ENCODE measurements around the gene SMCP.
A peak's percentile ranks its signal among the peaks of the same experiment; 100 is the strongest.

Gene SMCP

GRCh38 chr1:152878042-152878441 is at the start of gene SMCP:
TSS of gene SMCP (plus strand) at chr1:152878322. CDS start at chr1:152884423, 6,101 bp downstream.
- no peak for DNase-seq (ENCODE audit: low read depth in 2 of 2)

DNA sequence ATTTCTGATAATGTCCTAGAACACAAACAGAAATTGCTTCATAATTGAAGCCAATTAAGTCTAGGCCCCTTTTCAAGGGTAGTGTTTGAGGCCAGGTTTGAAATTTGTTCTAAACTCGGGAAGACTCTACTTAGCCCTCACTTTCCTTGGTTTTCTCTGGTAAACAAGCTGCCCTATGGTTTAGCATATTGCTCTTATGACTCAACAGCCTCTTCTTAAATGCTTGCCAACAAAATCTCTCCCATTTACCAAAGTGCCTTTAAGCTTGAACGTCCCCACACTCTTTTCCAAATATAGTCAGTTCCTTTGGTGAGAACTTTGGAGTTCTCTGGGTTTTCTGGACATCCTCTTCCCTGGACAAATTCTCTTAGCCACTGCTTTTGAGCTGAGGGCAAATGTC is 41.3 kb upstream of the SMCP start:
- DNase-seq (ENCODE audit: low read depth in 2 of 2), result no peak

- no peak for DNase-seq (ENCODE audit: low read depth in 2 of 2)
These were observed 35.6 kb upstream of the SMCP start, which contains the start of gene LCE6A for GRCh38 chr1:152842556-152842955. TSS of gene LCE6A (plus strand) at chr1:152842856. CDS start at chr1:152843521, 665 bp downstream.

DNA sequence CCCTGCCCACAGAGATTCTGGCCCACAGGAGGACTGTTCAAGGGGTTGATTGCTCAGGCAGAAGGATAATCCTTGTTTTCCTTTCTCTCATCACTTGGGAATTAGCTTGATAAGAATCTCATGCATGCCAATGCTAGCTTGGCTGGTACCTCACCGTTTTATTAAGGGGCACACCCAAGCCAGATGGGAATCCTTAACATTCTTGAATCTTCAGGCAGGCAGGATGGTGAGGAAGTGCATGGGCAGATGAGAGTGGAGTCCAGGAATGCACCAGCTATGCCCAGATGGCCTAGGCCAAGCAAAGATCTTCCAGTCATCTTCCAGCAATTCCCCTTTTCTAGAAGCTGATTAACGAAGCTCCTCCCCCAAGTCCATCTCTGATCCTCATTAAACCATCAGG is 22.5 kb upstream of the SMCP start:
- DNase-seq (ENCODE audit: low read depth in 2 of 2), result no peak

DNA sequence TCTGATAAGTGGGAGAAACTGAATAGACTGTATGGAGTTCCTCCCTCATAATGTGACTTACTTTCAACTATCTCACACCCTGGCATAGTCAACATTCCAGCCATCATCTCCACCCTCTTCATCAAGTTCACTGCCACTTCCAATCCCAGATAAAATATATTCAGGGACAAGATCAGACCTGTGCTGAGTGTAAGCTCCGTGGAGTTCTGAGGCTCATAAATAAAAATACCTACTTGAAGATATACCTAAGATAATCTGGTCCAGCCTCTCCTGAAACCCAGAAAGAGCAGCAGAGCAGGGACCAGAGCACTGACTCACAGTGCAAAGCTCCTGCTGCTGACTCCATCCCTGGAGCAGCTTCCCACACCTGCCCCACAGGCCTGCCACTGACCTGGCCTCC is 20.1 kb upstream of the SMCP start:
- DNase-seq (ENCODE audit: low read depth in 2 of 2), result no peak

- no peak for DNase-seq (ENCODE audit: low read depth in 2 of 2)
These were observed 18.4 kb upstream of the SMCP start, which contains the start of gene LCE7A for GRCh38 chr1:152859696-152860095. TSS of gene LCE7A (plus strand) at chr1:152859996. CDS start at chr1:152860698, 702 bp downstream.

DNA sequence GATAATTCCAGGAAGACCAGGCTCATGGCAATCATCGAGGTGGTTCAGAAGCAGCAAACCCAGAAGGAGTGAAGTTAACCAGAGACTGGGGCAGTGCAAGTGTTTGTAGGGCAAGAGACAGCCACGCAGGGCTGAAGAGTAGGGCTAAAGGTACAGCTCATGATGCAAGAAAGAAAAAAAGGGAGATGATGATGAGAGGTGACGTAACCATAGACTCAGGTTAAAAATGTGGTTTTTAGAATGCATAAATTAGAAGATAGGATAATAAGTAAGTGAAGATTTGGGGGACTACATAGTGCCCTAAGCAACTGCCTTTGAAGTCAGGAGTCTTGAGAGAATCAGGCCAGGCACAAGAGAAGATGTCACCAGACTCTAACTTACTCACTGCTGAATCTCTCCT is 18.0 kb upstream of the SMCP start:
- DNase-seq (ENCODE audit: low read depth in 2 of 2), result no peak

DNA sequence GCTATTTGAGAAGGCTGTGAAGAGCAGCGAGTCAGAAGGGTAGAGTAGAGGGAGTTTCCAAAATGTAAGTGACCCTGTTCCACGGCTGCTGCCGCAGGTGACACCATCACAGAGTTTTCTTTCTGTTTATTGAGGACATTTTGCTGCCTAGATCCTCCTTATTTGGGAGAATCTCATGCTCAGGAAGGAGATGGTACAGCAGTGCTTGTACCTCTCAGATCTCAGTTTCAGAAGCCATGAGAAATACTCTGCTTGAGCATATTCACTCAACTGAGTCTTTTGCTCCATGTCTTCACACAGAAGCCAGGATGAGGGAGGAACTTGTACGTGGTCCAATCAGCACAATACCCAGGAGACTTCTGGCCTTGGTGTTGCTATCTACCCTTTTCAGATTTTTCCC is 16.7 kb upstream of the SMCP start:
- no peak for DNase-seq (ENCODE audit: low read depth in 2 of 2)

DNA sequence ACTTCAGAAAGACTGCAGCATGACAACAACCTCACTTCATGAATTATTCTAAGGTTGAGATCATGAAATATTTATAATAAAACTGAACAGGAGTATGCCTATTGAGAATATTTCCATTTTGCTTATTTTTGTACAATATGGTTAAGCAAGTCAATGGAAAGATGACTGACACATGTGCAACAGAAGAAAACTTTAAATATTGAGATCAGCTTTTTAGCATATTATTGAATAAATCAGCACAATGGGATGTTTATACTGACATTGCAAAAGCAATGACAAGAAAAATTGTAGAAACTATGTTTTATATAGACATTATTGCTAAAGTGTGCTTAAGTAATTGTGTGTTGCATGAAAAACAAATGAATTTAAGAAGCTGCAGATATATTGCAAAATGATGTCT is 13.7 kb upstream of the SMCP start:
- no peak for DNase-seq (ENCODE audit: low read depth in 2 of 2)

DNA sequence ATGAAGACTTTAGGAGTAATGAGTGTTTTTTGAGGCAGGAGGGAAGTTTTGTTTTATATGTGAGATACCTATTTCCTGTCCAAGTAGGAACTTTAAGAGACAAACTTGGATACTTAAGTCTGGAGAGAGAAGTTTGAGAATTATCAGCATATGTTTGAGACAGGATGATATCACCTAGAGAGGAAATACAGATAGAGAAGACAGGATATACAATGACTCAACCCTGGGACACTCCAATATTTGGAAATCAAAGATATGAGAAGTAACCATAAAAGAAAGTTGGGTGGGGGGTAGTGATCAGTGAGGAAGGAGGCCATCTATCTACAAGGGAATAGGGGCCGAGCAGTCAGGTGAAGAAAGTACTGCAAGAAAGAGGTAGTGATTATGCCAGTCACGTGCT is 11.8 kb upstream of the SMCP start:
- no peak for DNase-seq (ENCODE audit: low read depth in 2 of 2)

DNA sequence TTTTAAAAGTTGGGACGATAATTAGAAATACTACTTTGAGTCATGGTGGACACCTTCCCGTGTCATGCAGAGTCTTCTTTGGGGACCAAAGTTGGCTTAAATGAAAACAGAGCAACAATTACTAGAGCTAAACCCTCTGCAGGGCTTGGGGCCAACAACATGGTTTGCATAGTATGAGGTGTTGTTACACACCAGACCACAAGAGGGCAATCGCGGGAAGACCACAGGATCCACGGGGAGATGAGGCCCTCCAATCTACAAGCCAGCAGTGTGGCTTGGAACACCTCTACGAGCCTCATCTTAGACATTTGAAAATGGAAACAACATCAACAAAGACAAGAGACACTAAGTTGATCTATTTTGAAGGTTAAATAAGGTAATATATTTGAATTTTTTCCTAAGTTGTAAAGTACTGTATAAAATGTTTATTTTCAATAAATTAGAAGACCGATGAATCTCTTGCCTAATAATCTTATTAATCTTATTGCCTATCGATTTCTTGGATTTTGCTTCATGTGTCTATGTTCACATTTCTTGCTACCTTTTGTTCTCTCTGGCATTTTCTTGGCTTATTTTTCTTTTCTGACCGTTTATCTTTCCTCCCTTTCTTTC is 8.2 kb upstream of the SMCP start:
- peak; percentile 4 to 27 for DNase-seq (ENCODE audit: low read depth in 2 of 2)

- DNase-seq (ENCODE audit: low read depth in 2 of 2), result no peak
These were observed 7.0 kb upstream of the SMCP start for GRCh38 chr1:152870831-152871730.

DNA sequence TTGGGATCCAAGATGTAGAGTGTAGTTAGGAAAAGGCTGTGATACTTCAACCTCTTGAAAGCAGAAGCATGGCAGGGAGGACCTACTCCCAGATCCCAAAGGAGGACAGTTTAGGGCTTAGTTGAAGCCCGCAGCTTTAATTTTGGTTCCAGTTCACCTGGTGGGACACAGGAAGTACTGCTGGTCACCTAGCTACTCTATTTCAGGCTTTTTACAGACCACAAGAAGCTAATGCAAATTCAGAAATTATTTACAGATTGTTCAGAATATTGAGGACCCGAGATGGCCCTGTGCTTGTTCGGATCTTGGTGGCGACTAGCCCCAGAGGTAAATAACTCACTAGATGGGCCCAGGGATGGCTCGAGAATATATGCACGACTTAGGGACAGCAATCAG is 6.4 kb upstream of the SMCP start:
- DNase-seq (ENCODE audit: low read depth in 2 of 2), result no peak

DNA sequence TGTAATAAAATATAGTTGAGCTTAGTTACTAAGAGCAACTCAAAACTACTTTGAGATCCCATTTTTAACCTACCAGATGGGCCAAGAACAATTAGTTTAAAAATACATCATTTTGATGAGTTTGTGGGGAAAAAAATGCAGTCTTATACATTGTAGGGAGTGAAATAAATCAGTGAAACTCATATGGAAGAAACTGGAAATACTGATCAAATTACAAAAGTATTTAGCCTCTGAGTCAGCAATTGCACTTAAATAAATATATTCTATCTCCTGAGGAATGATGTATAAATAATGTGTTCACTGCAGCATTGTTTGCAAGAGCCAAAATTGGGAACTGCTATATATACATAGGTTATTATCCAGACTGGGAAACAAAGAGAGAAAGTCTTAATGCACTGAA is 4.6 kb upstream of the SMCP start:
- no peak for DNase-seq (ENCODE audit: low read depth in 2 of 2)

DNA sequence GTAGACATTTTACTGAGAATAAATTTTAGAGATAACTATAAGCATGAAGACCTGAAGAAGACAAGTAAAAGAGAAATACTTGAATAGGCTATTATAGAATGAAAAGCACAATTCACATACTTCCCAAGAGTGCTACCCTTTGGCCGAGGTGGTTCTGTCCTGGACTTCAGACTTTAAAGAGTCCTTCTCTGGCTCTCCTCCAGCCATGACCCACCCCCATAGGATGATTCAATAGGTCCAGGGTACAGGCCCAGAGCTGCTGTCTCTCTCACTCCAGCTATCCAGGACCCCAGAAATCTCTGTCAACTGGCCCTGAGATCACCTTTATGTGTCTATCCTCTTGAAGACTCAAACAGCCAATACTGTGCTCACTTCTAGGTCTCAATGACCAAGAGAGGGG is 1.3 kb upstream of the SMCP start:
- DNase-seq (ENCODE audit: low read depth in 2 of 2), result no peak

GRCh38 chr1:152879559-152880198 is 1.6 kb downstream of the SMCP start:
- no peak for DNase-seq (ENCODE audit: low read depth in 2 of 2)

DNA sequence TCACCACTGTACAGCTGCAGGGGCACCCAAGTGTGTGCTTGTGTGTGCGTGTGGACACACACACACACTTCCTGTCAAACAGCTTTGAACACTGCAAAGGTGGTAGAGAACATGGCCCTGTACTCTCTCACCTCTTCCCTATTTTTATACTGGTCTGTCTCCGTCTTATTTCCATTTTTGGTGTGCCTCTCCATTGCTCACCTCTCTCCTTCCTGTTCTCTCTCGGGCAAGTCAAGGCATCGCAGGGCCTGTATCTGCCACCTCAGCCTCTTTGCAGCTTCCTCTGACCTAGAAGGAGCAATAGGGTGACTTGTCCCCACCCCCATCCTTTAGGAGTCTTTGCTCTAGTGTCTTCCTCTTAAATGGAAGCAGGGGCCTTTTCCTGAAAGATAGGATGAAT is 2.2 kb downstream of the SMCP start:
- DNase-seq (ENCODE audit: low read depth in 2 of 2), result no peak

- DNase-seq (ENCODE audit: low read depth in 2 of 2), result no peak
These were observed 2.8 kb downstream of the SMCP start for GRCh38 chr1:152880907-152881306.

DNA sequence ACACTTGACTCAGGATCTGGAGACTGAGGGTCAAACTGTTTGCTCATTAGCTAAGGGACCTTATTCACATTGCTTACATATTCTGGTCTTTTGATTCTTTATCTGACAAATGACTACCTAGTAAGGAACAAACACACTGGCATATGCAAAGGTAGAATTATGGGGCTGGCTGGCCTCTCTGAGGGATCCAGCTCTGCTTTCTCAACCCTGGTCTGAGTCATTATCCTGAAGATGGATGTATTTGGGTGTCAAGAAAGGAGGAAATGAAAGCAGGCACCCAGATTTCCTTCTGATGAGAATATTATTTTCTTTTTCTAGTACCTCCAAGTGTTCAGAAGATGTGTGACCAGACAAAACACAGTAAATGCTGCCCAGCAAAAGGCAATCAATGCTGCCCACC is 6.0 kb downstream of the SMCP start:
- no peak for DNase-seq (ENCODE audit: low read depth in 2 of 2)

DNA sequence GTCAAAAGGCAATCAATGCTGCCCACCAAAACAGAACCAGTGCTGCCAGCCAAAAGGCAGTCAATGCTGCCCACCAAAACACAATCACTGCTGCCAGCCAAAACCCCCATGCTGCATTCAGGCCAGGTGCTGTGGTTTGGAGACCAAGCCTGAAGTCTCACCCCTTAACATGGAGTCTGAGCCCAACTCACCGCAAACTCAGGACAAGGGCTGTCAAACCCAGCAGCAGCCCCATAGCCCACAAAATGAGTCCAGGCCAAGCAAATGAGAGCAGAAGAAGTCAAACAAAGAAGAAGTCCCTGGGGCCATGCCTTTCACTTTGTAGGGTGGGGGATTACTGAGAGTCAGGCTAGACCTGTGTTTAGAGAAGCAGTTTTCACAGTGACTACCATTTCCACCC is 6.4 kb downstream of the SMCP start:
- no peak for DNase-seq (ENCODE audit: low read depth in 2 of 2)

DNA sequence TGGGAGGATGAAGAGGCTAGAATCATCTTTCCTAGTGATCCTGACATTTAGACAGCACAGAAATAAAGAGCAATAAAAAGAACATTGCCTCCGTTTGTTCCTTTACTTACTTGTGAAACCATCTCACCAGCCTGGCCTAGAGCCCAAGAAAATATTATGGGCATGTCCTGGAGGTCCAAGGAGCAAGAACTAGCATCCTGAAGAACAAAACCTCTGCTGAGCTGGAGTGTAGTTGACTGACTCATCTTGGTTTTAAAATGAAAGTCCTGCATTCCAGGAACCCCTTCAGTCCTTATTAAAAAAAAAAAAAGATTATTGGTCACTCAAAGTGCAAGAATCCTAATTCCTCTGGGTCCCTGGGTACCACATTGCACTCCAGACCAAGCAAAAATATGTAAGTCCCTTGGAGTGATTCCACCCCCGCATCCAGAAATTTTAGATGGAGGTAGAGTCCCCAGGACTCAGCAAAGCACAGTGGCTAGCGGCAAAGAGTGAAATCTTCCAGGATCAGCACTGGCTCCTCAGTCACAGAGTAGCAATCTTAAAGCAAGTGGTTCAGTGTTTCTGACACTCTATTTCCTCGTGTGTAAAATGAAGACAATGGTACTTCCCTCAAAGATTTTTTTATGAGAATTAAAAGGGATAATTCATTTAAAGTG is 7.0 kb downstream of the SMCP start:
- no peak for DNase-seq (ENCODE audit: low read depth in 2 of 2)

DNA sequence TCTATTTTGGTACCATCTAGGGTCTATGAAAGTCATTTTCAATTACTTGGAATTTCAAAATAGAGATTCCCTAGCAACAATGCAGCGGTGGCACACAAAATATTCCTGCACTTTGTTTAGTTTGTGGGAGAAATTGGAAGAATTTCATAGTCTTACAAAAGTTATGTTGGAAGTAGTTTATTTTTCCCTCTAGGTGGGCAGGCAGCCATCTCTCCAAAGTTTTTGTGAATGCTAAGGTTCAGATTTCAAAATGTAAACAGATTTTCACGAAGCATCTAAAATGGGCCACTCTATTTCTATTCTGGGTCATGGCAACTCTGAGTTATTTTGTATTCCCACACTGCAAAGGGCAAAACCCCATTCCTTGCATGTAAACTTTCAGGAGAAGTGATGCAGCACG is 8.0 kb downstream of the SMCP start:
- DNase-seq (ENCODE audit: low read depth in 2 of 2), result no peak
